SJSA1 (cell line): ENCODE results near the gene YBX1. TPM values are rescaled to one million over a fixed set of nuclear protein-coding genes. Genes with fewer than 3 reads are reported as not detected.
"Not testable (repeated sequence)": the region's sequence is repeated elsewhere in the genome, so short reads cannot be mapped to it uniquely, and the experiment has no call there.

ENCODE experiments used
- DNase-seq, 2 experiments: peaks; one replicate each; pipeline ENCODE4 v3.0.0-alpha.2; 2015 to 2020; ENCODE audit warnings: low spot score in 2 of 2, low read depth in 1 of 2
- H3K27ac ChIP-seq: fragments of 250-450 bp; sonication (Bioruptor Pico); 2 replicates; pipeline ENCODE4 v1.5.1; 2020; ENCODE audit warnings: mild to moderate bottlenecking, moderate library complexity
- H3K27me3 ChIP-seq: fragments of 250-450 bp; sonication (Bioruptor Pico); replicated peaks from 2 replicates; pipeline ENCODE4 v1.5.1; 2020; ENCODE audit warnings: mild to moderate bottlenecking, moderate library complexity
- H3K36me3 ChIP-seq: fragments of 250-450 bp; sonication (Bioruptor Pico); 2 replicates; pipeline ENCODE4 v1.5.1; 2020; ENCODE audit warnings: mild to moderate bottlenecking
- H3K4me1 ChIP-seq: fragments of 250-450 bp; sonication (Bioruptor Pico); replicated peaks from 2 replicates; pipeline ENCODE4 v1.6.1; 2021; ENCODE audit warnings: mild to moderate bottlenecking
- H3K4me3 ChIP-seq: fragments of 250-450 bp; sonication (Bioruptor Pico); 2 replicates; pipeline ENCODE4 v1.5.1; 2020; ENCODE audit warnings: mild to moderate bottlenecking
- H3K9me3 ChIP-seq: fragments of 250-450 bp; sonication (Bioruptor Pico); replicated peaks from 2 replicates; pipeline ENCODE4 v1.5.1; 2020; ENCODE audit warnings: mild to moderate bottlenecking
- total RNA-seq: library from RNA; depleted of rRNA; stranded (reverse); fragments of >200 nt; shearing (Covaris generic); gene quantifications from 2 replicates; pipeline ENCODE4 v1.2.3, GENCODE V29; 2014

The YBX1 gene
- total RNA-seq, 1 experiment from 2014 or later = 1,346 TPM

DNA sequence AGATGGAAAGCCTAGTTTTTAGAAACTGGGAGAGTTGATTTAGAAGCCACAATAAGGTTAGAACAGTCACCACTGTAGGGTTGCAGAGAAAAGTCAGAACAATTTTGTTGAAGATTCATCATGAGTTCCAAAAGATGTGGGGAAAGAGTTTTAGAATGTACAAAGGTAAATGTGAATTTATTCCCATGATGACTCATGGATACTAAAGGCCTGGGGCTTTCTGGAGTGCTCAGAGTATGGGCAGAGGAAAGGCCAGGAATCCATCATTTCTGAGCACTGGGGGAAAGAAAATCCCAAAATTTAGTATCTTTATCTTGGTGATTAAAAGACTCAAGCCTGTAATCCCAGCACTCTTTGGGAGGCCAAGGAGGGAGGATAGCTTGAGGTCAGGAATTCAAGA, 17.8 kb downstream of the YBX1 start:
- Histone ChIP-seq H3K9me3 (no peaks in the 10 kb centered on the region), H3K27ac (no peak overlapping the region), H3K36me3 (peaks cover 100% of the 10 kb centered on the region), H3K4me1 (no peaks in the 10 kb centered on the region), H3K4me3 (no peak overlapping the region), H3K27me3 (no peaks in the 10 kb centered on the region)
- no peak for DNase-seq

DNA sequence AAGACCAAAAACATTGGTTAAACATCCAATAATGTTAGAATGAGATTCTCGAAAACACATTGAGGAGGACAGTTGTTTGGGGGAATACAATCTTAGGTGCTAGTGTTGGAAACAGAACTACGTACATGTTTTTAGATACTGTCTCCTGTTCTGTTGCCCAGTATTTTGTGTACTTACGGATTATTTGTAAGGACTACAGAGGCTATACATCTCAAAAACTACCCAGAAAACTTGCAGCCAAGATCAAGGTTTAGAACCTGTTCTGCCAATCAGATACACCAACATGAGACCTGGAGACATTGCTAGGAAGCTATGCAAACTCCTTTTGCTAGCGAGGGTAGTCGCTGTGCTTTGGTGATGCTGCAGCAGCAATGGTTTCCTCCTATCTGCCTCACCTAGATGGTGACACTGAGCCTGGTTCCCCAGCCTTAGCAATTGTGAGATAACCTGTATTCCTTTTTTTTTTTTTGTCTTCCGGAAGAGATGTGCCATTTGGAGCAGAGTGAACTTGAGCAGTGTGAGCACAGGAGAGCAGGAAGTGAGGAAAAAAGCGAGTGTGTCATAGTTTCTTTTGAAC, 21.8 kb downstream of the YBX1 start:
- H3K9me3 ChIP-seq = no peaks in the 10 kb centered on the region; the same call in 1 of the 2 replicates
- H3K4me3 ChIP-seq = no peak overlapping the region
- H3K27ac ChIP-seq = no peak overlapping the region
- H3K4me1 ChIP-seq = no peaks in the 10 kb centered on the region
- no peak for DNase-seq
- no peaks in the 10 kb centered on the region for H3K27me3 ChIP-seq
- peaks cover 84% of the 10 kb centered on the region for H3K36me3 ChIP-seq

DNA sequence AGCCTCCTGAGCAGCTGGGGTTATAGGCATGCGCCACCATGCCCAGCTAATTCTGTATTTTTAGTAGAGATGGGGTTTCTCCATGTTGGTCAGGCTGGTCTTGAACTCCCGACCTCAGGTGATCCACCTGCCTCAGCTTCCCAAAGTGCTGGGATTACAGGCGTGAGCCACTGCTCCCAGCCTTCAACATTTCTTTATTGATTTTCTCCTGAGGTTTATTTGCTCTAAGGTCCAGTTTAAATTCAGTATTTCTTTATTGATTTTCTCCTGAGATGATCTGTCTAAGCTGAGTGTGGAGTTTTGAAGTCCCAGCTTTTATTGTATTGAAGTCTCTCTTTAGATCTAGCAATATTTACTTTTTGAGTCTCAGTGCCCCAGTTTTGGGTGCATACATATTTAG, 30.6 kb downstream of the YBX1 start:
- H3K36me3 ChIP-seq = peaks cover 31% of the 10 kb centered on the region
- not testable (repeated sequence) for DNase-seq, H3K27ac ChIP-seq, H3K4me1 ChIP-seq, H3K27me3 ChIP-seq, H3K4me3 ChIP-seq, H3K9me3 ChIP-seq

DNA sequence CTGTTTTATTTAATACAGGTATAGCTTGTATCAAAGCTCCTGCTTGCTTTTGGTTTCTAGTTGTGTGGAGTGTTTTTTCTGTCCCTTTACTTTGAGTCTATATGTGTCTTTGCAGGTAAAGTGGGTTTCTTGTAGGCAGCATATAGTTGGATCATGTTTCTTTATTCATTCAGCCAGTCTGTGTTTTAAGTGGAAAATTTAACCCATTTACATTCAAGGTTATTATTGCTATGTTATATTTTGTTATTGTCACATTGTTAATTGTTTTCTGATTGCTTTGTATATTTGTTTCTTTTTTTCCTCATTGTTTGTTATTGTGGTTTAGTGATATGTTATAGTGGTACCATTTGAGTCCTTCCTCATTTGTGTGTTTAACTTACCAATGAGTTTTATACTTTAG, 31.1 kb downstream of the YBX1 start:
- H3K4me1 ChIP-seq = no peaks in the 10 kb centered on the region
- 0 out of 2 replicates have a peak, but pooled peaks cover 3% of the 10 kb centered on the region for H3K9me3 ChIP-seq
- no peaks in the 10 kb centered on the region for H3K27me3 ChIP-seq
- H3K36me3 ChIP-seq = peaks cover 31% of the 10 kb centered on the region
- H3K27ac ChIP-seq = no peak overlapping the region
- no peak for DNase-seq
- H3K4me3 ChIP-seq = no peak overlapping the region

DNA sequence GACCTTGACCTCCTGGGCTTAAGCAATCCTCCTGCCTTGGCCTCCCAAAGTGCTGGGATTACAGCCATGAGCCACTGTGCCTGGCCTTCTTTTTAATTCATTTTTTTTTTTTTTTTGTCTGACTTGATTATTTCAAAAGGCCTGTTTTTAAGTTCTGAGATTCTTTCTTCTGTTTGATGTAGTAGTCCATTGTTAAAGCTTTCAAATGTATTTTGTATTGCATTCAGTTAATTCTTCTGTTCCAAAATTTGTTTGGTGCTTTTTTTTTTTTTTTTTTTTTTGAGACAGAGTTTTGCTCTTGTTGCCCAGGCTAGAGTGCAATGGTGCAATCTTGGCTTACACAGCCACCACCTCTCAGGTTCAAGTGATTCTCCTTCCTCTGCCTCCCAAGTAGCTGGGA, 32.2 kb downstream of the YBX1 start:
- not testable (repeated sequence) for H3K4me1 ChIP-seq, H3K27ac ChIP-seq, H3K27me3 ChIP-seq, H3K4me3 ChIP-seq, DNase-seq, H3K9me3 ChIP-seq
- peaks cover 29% of the 10 kb centered on the region for H3K36me3 ChIP-seq

DNA sequence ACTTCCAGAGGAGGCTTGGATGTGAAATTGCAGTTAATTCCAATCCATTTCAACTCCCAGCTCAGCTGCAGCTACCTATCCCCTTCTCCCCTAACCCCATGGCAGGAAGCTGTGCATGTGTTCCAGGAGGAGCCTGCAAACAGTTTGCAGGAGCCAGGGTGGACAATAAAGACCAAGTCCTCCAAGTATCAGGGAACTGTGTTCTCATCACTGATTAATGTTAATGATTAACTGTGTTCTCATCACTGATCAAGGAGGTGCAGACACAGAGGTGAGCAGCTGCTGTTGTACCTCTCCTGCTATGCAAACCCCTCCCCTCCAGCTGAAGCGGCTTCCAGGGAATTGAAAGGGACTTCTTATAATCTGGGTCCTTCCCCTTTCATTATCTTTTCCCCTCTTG, 38.6 kb downstream of the YBX1 start:
- Histone ChIP-seq H3K36me3 (no peaks in the 10 kb centered on the region), H3K27ac (no peak overlapping the region), H3K4me3 (no peak overlapping the region), H3K27me3 (no peaks in the 10 kb centered on the region), H3K4me1 (no peaks in the 10 kb centered on the region), H3K9me3 (no peaks in the 10 kb centered on the region)
- no peak for DNase-seq

DNA sequence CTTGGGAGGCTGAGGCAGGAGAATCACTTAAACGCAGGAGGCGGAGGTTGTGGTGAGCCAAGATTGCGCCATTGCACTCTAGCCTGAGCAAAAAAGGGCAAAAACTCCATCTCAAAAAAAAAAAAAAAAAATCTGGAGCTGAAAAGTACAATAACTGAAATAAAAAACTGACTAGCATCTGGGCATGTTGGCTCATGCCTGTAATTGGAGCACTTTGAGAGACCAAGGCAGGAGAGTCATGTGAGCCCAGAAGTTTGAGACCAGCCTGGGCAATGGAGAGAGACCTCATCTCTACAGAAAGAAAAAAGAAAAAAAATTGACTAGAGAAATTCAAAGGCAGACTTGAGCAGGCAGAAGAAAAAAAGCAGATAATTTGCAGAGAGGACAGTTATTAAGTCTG, 39.7 kb downstream of the YBX1 start:
- Histone ChIP-seq H3K36me3 (no peaks in the 10 kb centered on the region), H3K4me3 (no peak overlapping the region), H3K27me3 (no peaks in the 10 kb centered on the region), H3K27ac (no peak overlapping the region), H3K9me3 (no peaks in the 10 kb centered on the region), H3K4me1 (no peaks in the 10 kb centered on the region)
- no peak for DNase-seq

DNA sequence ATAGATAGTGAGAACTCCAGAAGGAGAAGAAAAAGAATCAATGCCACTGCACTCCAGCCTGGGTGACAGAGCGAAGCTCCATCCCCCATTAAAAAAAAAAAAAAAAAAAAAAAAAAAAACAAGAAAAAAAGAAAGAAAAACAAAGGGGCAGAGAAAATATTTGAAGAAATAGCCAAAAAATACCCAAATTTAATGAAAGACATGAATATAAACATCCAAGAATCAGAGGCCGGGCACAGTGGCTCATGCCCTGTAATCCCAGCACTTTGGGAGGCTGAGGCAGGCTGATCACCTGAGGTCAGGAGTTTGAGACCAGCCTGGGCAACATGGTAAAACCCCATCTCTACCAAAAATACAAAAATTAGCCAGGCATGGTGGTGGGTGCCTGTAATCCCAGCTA, 40.2 kb downstream of the YBX1 start:
- H3K4me1 ChIP-seq, H3K9me3 ChIP-seq, H3K36me3 ChIP-seq, H3K27me3 ChIP-seq, DNase-seq, H3K4me3 ChIP-seq, H3K27ac ChIP-seq: not testable (repeated sequence)

DNA sequence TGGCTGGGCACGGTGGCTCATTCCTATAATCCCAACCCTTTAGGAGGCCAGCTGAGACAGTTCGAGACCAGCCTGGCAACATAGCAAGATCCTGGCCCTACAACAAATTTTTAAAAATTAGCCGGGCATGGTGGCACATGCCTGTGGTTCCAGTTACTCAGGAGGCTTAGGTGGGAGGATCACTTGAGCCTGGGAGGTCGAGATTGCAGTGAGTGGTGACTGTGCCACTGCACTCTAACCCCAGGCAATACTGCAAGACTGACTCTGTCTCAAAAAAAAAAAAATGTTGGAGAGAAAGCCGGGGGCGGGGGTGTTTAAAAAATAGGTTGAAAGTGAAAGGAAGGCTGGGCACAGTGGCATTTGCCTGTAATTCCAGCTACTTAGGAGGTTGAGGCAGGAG, 41.3 kb downstream of the YBX1 start:
- Histone ChIP-seq H3K4me3 (no peak overlapping the region), H3K27ac (no peak overlapping the region), H3K27me3 (no peaks in the 10 kb centered on the region), H3K9me3 (no peaks in the 10 kb centered on the region), H3K4me1 (no peaks in the 10 kb centered on the region), H3K36me3 (no peaks in the 10 kb centered on the region)
- no peak for DNase-seq

DNA sequence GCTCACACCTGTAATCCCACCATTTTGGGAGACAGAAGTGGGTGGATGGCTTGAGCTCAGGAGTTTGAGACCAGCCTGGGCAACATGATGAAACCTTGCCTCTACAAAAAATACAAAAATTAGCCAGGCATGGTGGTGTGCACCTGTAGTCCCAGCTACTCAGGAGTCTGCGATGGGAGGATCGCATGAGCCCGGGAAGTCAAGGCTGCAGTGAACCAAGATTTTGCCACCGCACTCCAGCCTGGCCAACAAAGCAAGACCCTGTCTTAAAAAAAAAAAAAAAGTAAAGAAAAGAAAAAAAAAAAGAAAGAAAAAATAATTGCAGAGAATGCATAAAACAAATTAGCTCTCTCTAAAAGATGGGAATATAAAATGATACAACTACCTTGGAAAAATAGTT, 43.6 kb downstream of the YBX1 start:
- H3K27ac ChIP-seq, DNase-seq, H3K4me3 ChIP-seq, H3K4me1 ChIP-seq, H3K36me3 ChIP-seq, H3K27me3 ChIP-seq, H3K9me3 ChIP-seq: not testable (repeated sequence)

DNA sequence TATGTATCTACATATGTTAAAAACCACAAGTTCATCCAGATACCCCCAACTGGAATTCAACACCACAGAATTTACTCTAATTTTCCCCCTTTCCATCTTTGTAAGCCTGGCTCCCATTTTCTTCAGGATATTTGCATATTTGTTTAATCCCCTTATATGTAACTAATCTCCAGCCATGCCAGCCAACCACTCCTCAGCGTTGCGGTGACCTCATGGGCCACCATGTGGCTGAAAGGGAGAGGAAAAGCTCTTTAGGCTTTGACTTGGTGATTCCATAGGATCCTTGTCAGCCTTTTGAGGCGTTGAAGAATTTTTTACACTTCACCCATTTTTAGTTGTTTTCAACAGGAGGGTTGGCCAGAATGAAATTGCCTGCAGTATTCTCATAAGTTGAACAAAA, 47.8 kb downstream of the YBX1 start:
- no peaks in the 10 kb centered on the region for H3K4me1 ChIP-seq
- no peak overlapping the region for H3K4me3 ChIP-seq
- no peak overlapping the region for H3K27ac ChIP-seq
- H3K36me3 ChIP-seq = no peaks in the 10 kb centered on the region
- no peaks in the 10 kb centered on the region for H3K27me3 ChIP-seq
- DNase-seq = no peak
- H3K9me3 ChIP-seq = no peaks in the 10 kb centered on the region

DNA sequence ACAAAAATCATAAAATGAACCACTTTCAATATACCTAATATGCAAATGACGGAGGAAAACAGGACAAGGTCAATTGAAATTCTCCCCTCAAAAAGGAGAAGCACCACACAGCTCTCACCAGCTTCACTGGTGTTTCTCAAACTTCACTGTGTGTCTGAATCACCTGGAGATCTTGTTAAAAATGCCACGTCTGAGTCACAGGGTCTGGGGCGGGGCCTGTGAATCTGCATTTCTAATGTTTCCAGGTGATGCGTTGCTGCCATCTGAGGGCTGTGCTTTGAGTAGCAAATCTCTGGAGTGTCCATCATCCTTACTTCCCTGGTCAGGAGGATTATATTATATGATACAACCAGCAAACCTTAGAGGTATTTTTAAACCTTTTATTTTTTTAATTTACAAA, 48.8 kb downstream of the YBX1 start:
- H3K4me1 ChIP-seq = no peaks in the 10 kb centered on the region
- no peak overlapping the region for H3K27ac ChIP-seq
- DNase-seq = no peak
- no peaks in the 10 kb centered on the region for H3K36me3 ChIP-seq
- no peaks in the 10 kb centered on the region for H3K27me3 ChIP-seq
- H3K4me3 ChIP-seq = no peak overlapping the region
- no peaks in the 10 kb centered on the region for H3K9me3 ChIP-seq

DNA sequence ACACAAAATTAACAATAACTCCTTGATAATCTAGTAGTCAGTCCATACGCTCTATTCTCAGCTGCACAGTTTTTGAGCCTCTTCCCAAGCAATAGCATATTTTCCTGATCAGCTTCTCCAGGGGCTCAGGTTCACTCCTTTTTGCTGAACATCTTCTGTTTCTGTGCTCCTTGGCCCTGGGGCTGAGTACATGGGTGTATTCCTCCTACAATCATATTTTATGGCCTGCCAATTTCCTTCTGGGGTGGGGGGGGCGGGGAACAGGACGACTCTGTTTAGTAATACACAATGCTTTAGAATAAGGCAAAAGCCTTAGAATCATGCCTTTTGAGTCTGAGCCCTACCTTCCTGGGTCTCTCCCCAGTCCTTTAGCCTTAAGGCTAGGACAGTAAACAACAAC, 49.4 kb downstream of the YBX1 start:
- Histone ChIP-seq H3K9me3 (no peaks in the 10 kb centered on the region), H3K36me3 (no peaks in the 10 kb centered on the region), H3K4me3 (no peak overlapping the region), H3K27me3 (no peaks in the 10 kb centered on the region), H3K4me1 (no peaks in the 10 kb centered on the region), H3K27ac (no peak overlapping the region)
- DNase-seq = no peak

DNA sequence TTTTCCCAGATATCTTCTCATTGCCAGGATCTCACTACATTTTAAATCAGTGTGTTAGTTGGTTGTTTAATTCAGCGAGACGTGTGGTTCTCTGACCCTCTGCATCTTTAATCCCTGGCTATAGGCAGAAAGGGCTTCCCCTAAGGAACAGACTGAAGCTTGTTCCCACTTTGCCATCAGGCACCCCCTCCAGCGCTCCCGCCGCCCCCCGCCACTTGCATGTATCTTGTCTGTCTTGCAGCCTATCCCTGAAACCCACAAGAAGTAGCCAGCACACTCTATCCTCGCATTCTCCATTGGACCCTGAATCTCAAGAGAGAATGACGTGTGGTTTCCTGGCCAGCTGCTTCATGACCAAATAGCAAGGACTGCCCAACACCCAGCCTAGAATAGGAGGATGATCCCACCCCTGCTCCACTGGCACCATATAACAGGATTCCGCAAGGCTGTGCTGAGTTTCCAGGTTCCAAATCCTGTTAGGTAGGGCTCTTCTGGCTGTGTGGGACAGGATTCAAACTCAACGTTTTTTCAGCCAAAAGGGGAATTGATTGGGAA, 50.0 kb downstream of the YBX1 start:
- DNase-seq = peak in 1 of 2 experiments; percentile 22
- H3K9me3 ChIP-seq = no peaks in the 10 kb centered on the region
- H3K36me3 ChIP-seq = no peaks in the 10 kb centered on the region
- H3K27me3 ChIP-seq = no peaks in the 10 kb centered on the region
- no peak overlapping the region for H3K27ac ChIP-seq
- no peak overlapping the region for H3K4me3 ChIP-seq
- H3K4me1 ChIP-seq = no peaks in the 10 kb centered on the region
